H9 (cell line): ENCODE measurements around the gene USP47. TPM values are rescaled to one million over a fixed set of nuclear protein-coding genes. Genes with fewer than 3 reads are reported as not detected.

ENCODE experiments used
- DNase-seq: peaks from one replicate; pipeline ENCODE4 v3.0.0-alpha.2; 2017
- H2AFZ ChIP-seq: one replicate; pipeline ENCODE4 v1.6.1; 2013; ENCODE audit warnings: mild to moderate bottlenecking, low read length, control low read depth, moderate library complexity
- H2AK5ac ChIP-seq: 2 replicates; pipeline ENCODE4 v1.6.1; 2013; ENCODE audit warnings: low read length, control low read depth, mixed read lengths; ENCODE audit not compliant: insufficient read length
- H2BK120ac ChIP-seq: one replicate; pipeline ENCODE4 v1.6.1; 2013; ENCODE audit warnings: low read depth, mild to moderate bottlenecking, low read length, control low read depth, inconsistent platforms; ENCODE audit not compliant: poor library complexity, severe bottlenecking
- H2BK12ac ChIP-seq: 2 replicates; pipeline ENCODE4 v1.6.1; 2013; ENCODE audit warnings: low read length, control low read depth, mixed read lengths, low read depth; ENCODE audit not compliant: insufficient read length
- H2BK15ac ChIP-seq: 2 replicates; pipeline ENCODE4 v1.6.1; 2013; ENCODE audit warnings: low read depth, low read length, control low read depth
- H2BK20ac ChIP-seq: one replicate; pipeline ENCODE4 v1.6.1; 2013; ENCODE audit warnings: low read depth, mild to moderate bottlenecking, low read length, control low read depth, inconsistent platforms; ENCODE audit not compliant: poor library complexity, severe bottlenecking
- H2BK5ac ChIP-seq: 2 replicates; pipeline ENCODE4 v1.6.1; 2013; ENCODE audit warnings: low read length, control low read depth, mixed read lengths; ENCODE audit not compliant: insufficient read length
- H3K14ac ChIP-seq: 2 replicates; pipeline ENCODE4 v1.6.1; 2013; ENCODE audit warnings: low read length, control low read depth; ENCODE audit not compliant: insufficient read depth
- H3K18ac ChIP-seq: 2 replicates; pipeline ENCODE4 v1.6.1; 2013; ENCODE audit warnings: low read depth, mild to moderate bottlenecking, mixed read lengths, low read length, control low read depth; ENCODE audit not compliant: insufficient read length
- H3K23ac ChIP-seq: 2 replicates; pipeline ENCODE4 v1.6.1; 2013; ENCODE audit warnings: low read length, control low read depth, mixed read lengths, low read depth; ENCODE audit not compliant: insufficient read length
- H3K23me2 ChIP-seq: 2 replicates; pipeline ENCODE4 v1.6.1; 2013; ENCODE audit warnings: low read depth, mild to moderate bottlenecking, mixed read lengths, low read length, control low read depth; ENCODE audit not compliant: insufficient read length, poor library complexity, severe bottlenecking
- H3K27ac ChIP-seq: 2 replicates; pipeline ENCODE4 v1.5.1; 2013; ENCODE audit warnings: low read length, control low read depth, mixed read lengths, low read depth; ENCODE audit not compliant: insufficient read length
- H3K27me3 ChIP-seq: 2 replicates; pipeline ENCODE4 v1.6.1; 2013; ENCODE audit warnings: low read length, control low read depth, inconsistent platforms; ENCODE audit not compliant: insufficient read depth
- H3K4ac ChIP-seq: 2 replicates; pipeline ENCODE4 v1.6.1; 2013; ENCODE audit warnings: low read depth, mild to moderate bottlenecking, control low read depth, inconsistent platforms, low read length, moderate library complexity
- H3K4me1 ChIP-seq: 2 replicates; pipeline ENCODE4 v1.6.1; 2013; ENCODE audit warnings: low read length, control low read depth, inconsistent platforms; ENCODE audit not compliant: insufficient read depth
- H3K4me2 ChIP-seq: 2 replicates; pipeline ENCODE4 v1.6.1; 2013; ENCODE audit warnings: low read length, control low read depth, mixed read lengths; ENCODE audit not compliant: insufficient read length, insufficient read depth
- H3K56ac ChIP-seq: 2 replicates; pipeline ENCODE4 v1.6.1; 2013; ENCODE audit warnings: low read depth, mild to moderate bottlenecking, mixed read lengths, low read length, control low read depth; ENCODE audit not compliant: insufficient read length
- H3K79me1 ChIP-seq: 2 replicates; pipeline ENCODE4 v1.6.1; 2013; ENCODE audit warnings: low read depth, mild to moderate bottlenecking, moderate library complexity, low read length, control low read depth, inconsistent platforms; ENCODE audit not compliant: insufficient read depth, poor library complexity, severe bottlenecking
- H3K79me2 ChIP-seq: 2 replicates; pipeline ENCODE4 v1.6.1; 2013; ENCODE audit warnings: low read length, control low read depth, inconsistent platforms; ENCODE audit not compliant: insufficient read depth
- H3K9ac ChIP-seq: 2 replicates; pipeline ENCODE4 v1.6.1; 2013; ENCODE audit warnings: low read length, control low read depth, mixed read lengths; ENCODE audit not compliant: insufficient read length; ENCODE audit errors: extremely low read depth
- H3K9me3 ChIP-seq: one replicate; pipeline ENCODE4 v1.6.1; 2013; ENCODE audit warnings: low read depth, low read length, inconsistent platforms; ENCODE audit not compliant: control insufficient read depth
- H3T11ph ChIP-seq: one replicate; pipeline ENCODE4 v1.6.1; 2013; ENCODE audit warnings: mild to moderate bottlenecking, low read length, control low read depth, inconsistent platforms
- H4K20me1 ChIP-seq: one replicate; pipeline ENCODE4 v1.6.1; 2013; ENCODE audit not compliant: control insufficient read depth, insufficient read length, insufficient read depth
- H4K5ac ChIP-seq: 2 replicates; pipeline ENCODE4 v1.6.1; 2013; ENCODE audit warnings: low read depth, mild to moderate bottlenecking, mixed read lengths, low read length, control low read depth; ENCODE audit not compliant: insufficient read length
- H4K8ac ChIP-seq: replicated peaks from 2 replicates; pipeline ENCODE4 v1.6.1; 2013; ENCODE audit warnings: low read length, control low read depth, mixed read lengths, low read depth; ENCODE audit not compliant: insufficient read length
- H4K91ac ChIP-seq: 2 replicates; pipeline ENCODE4 v1.6.1; 2013; ENCODE audit warnings: low read depth, mild to moderate bottlenecking, moderate library complexity, mixed read lengths, low read length, control low read depth; ENCODE audit not compliant: insufficient read length
- H3K27ac Mint-ChIP-seq, 3 experiments: 2 replicates in 2 of 3; 3 replicates in 1 of 3; pipeline ENCODE4 v1.8.0; 2020 to 2021; ENCODE audit warnings: mixed read lengths in 3 of 3, mild to moderate bottlenecking in 1 of 3, moderate library complexity in 1 of 3
- H3K27me3 Mint-ChIP-seq: 2 replicates; pipeline ENCODE4 v1.8.0; 2021; ENCODE audit warnings: low read depth, mild to moderate bottlenecking, moderate library complexity, mixed read lengths
- H3K36me3 Mint-ChIP-seq, 3 experiments: 2 replicates in 2 of 3; 3 replicates in 1 of 3; pipeline ENCODE4 v1.8.0; 2020 to 2021; ENCODE audit warnings: low read depth in 3 of 3, mixed read lengths in 3 of 3; ENCODE audit not compliant: insufficient read depth in 1 of 3
- H3K4me1 Mint-ChIP-seq, 2 experiments: 2 replicates each; pipeline ENCODE4 v1.8.0; 2020; ENCODE audit warnings: mixed read lengths in 2 of 2
- H3K4me3 Mint-ChIP-seq, 2 experiments: 2 replicates in 1 of 2; 3 replicates in 1 of 2; pipeline ENCODE4 v1.8.0; 2020 to 2021; ENCODE audit warnings: mild to moderate bottlenecking in 2 of 2, mixed read lengths in 2 of 2, moderate library complexity in 1 of 2
- H3K9me3 Mint-ChIP-seq, 2 experiments: 2 replicates in 1 of 2; 3 replicates in 1 of 2; pipeline ENCODE4 v1.8.0; 2020; ENCODE audit warnings: mild to moderate bottlenecking in 2 of 2, mixed read lengths in 2 of 2, moderate library complexity in 1 of 2
- WGBS: extraction: QIAGEN DNeasy Blood & Tissue Kit; methylation state at CpG from one replicate; pipeline ENCODE4 v1.1.7; 2013; ENCODE audit warnings: missing lambda C conversion rate, low lambda C conversion rate, mixed read lengths; ENCODE audit not compliant: insufficient read length; ENCODE audit errors: extremely low coverage; 5-methylcytosine and 5-hydroxymethylcytosine counted together
- total RNA-seq: library from RNA; stranded (reverse); gene quantifications from 2 replicates; pipeline ENCODE4 v1.2.1, GENCODE V29; 2021
- TF ChIP-seq, protein P1 (sequence below): fragments of 200-600 bp; sonication (generic); conservative IDR thresholded peaks from 3 replicates; pipeline ENCODE4 v1.8.0; 2021; ENCODE audit warnings: antibody characterized with exemption, mild to moderate bottlenecking

Gene USP47
- total RNA-seq, 1 experiment from 2014 or later = 26.7 TPM

GRCh38 chr11:11988099-11988651 lies 146.4 kb downstream of the USP47 start:
- Histone ChIP-seq H3K9me3 (no peaks in the 10 kb centered on the region), H3K14ac (no peak overlapping the region), H2BK20ac (no peak overlapping the region), H3K9ac (no peak overlapping the region), H4K8ac (no peak overlapping the region), H3K79me1 (no peaks in the 10 kb centered on the region), H3K4me1 (peaks cover 3% of the 10 kb centered on the region; the same call in 1 of the 2 replicates), H3K27ac (no peak overlapping the region), H3K23me2 (no peaks in the 10 kb centered on the region), H4K5ac (no peak overlapping the region), H3K4me2 (no peak overlapping the region), H3K4ac (no peak overlapping the region), H2AFZ (no peak overlapping the region), H3K79me2 (no peaks in the 10 kb centered on the region), H3K18ac (no peak overlapping the region), H3T11ph (no peak overlapping the region), H4K20me1 (no peaks in the 10 kb centered on the region), H2AK5ac (no peak overlapping the region), H3K23ac (no peak overlapping the region), H3K27me3 (no peaks in the 10 kb centered on the region), H4K91ac (no peak overlapping the region), H2BK120ac (no peak overlapping the region), H2BK15ac (no peak overlapping the region), H2BK12ac (no peak overlapping the region), H3K56ac (no peak overlapping the region), H2BK5ac (no peak overlapping the region)
- Mint-ChIP-seq H3K9me3 (no peaks in the 10 kb centered on the region), H3K4me1 (peaks cover 22 to 25% of the 10 kb centered on the region in 2 experiments), H3K4me3 (no peak overlapping the region), H3K27ac (no peak overlapping the region; a peak in 1 of 7 replicates), H3K27me3 (no peaks in the 10 kb centered on the region), H3K36me3 (peaks cover 0 to 8% (median 5%) of the 10 kb centered on the region in 3 experiments; a peak in 6 of 7 replicates)
- TF ChIP-seq, protein P1, sequence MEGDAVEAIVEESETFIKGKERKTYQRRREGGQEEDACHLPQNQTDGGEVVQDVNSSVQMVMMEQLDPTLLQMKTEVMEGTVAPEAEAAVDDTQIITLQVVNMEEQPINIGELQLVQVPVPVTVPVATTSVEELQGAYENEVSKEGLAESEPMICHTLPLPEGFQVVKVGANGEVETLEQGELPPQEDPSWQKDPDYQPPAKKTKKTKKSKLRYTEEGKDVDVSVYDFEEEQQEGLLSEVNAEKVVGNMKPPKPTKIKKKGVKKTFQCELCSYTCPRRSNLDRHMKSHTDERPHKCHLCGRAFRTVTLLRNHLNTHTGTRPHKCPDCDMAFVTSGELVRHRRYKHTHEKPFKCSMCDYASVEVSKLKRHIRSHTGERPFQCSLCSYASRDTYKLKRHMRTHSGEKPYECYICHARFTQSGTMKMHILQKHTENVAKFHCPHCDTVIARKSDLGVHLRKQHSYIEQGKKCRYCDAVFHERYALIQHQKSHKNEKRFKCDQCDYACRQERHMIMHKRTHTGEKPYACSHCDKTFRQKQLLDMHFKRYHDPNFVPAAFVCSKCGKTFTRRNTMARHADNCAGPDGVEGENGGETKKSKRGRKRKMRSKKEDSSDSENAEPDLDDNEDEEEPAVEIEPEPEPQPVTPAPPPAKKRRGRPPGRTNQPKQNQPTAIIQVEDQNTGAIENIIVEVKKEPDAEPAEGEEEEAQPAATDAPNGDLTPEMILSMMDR = no peak; the same call in 2 of the 3 replicates
- DNase-seq = peak; percentile 20
- WGBS = no CpG with 5 or more reads among the region's 7 CpGs
